HG03558 (cell line): Measurements from ENCODE around the gene ECD.
"Not testable (repeated sequence)": the region's sequence is repeated elsewhere in the genome, so short reads cannot be mapped to it uniquely, and the experiment has no call there.

Source experiments
- ATAC-seq: cut with Tn5 transposase; IDR thresholded peaks from one replicate; pipeline ENCODE4 v1.9.1; 2021; ENCODE audit warnings: moderate number of reproducible peaks; ENCODE audit not compliant: unreplicated experiment; ENCODE audit errors: extremely low read depth

Gene ECD

GRCh38 chr10:73161662-73162061 is 6.1 kb downstream of the ECD start:
- ATAC-seq, result no peak

GRCh38 chr10:73161079-73161478 is 6.7 kb downstream of the ECD start:
- ATAC-seq, result no peak

DNA sequence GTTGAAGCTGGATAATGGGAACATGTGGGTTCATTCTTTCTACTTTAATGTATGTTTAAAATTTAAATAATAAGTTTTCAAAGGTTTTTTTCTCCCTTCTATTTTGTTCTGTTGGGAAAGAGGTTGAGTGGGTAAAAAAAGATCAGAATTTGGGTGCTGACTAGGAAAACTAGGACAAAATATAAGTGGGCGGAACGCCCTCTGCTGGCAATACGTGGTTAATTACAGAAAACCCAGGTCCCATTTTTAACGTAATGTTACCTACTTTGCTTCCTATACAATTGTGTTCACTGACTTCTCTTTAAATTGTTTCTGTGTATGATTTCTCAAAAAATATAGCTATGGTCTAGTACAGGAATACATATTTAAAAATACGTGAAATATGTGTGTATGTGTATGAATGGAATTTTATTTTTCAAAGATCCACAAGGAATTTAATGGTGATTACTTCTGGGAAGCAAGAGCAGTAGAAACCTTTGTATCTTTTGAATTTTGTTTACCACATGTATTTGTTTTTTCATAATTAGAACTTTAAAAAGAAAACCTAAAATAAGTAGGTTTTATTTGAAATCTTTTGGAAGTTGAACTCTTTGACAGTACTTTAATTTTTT is 8.7 kb downstream of the ECD start:
- no peak for ATAC-seq

GRCh38 chr10:73156054-73156453 is 11.8 kb downstream of the ECD start:
- no peak for ATAC-seq

- ATAC-seq, result no peak
Observed at GRCh38 chr10:73152009-73152408, 15.8 kb downstream of the ECD start.

DNA sequence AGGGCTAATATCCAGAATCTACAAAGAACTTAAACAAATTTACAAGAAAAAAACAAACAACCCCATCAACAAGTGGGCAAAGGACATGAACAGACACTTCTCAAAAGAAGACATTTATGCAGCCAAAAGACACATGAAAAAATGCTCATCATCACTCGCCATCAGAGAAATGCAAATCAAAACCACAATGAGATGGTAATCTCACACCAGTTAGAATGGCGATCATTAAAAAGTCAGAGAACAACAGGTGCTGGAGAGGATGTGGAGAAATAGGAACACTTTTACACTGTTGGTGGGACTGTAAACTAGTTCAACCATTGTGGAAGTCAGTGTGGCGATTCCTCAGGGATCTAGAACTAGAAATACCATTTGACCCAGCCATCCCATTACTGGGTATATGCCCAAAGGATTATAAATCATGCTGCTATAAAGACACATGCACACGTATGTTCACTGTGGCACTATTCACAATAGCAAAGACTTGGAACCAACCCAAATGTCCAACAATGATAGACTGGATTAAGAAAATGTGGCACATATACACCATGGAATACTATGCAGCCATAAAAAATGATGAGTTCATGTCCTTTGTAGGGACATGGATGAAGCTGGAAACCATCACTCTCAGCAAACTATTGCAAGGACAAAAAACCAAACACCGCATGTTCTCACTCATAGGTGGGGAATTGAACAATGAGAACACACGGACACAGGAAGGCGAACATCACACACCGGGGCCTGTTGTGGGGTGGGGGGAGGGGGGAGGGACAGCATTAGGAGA is 17.0 kb downstream of the ECD start:
- not testable (repeated sequence) for ATAC-seq

DNA sequence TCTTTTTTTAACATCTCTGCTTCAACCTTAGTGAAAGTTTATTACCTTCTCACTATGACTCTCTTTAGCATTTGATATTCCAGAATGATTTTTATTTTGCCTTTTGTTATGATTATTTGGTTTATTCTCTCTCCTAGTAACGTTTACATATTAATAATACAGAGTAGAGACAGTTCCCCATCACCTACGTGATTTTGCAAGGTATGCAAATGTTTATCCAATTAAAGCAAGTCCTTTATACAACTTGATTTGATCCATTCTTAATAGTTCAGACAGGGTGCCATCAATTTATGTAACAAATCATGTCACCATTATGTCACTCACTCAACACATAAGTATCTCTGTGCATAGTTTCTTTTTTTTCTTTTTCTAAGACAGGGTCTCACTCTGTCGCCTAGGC is 26.2 kb downstream of the ECD start:
- ATAC-seq, result no peak

- ATAC-seq, result no peak
Observed at GRCh38 chr10:73139251-73139650, 28.6 kb downstream of the ECD start.

- no peak for ATAC-seq
Observed at GRCh38 chr10:73136627-73137026, 31.2 kb downstream of the ECD start.

DNA sequence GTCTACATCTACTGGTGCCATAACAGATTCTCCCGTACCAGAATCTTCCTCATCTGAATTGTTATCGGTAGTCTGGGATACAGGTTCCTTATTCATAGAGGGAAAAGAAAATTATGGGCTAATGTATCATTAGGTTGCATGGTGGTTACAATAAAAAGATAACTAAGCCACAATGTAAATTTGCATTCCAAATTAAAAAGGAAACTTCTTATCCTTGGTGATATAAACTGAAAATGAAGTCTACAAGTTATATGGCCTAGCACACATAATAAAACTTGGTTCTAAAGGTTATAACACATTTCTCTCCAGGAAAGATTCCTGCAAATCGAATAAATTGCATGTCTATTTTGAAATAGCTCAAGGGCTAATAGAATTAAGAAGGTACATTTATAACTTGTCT is 33.1 kb downstream of the ECD start:
- no peak for ATAC-seq

- no peak for ATAC-seq
Observed at GRCh38 chr10:73131913-73132686, 35.7 kb downstream of the ECD start.

DNA sequence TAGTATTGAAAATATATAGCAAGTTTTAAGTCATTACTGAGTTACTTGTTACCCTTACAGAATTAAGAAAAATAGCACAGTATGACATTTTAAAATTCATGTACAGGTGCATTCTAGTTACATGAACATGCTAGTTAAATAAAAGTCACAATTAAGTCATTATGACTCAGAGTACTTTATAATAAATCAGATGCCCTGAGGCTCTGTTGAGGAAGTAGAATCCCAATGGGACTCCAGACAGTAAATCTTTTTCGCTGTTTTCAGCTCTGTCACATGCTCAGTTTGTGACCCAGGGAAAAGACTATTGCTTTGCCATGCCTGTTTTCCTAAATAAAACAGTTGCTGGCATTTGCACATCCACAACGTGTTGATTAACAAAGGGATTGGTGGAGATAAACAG is 36.5 kb downstream of the ECD start:
- no peak for ATAC-seq

DNA sequence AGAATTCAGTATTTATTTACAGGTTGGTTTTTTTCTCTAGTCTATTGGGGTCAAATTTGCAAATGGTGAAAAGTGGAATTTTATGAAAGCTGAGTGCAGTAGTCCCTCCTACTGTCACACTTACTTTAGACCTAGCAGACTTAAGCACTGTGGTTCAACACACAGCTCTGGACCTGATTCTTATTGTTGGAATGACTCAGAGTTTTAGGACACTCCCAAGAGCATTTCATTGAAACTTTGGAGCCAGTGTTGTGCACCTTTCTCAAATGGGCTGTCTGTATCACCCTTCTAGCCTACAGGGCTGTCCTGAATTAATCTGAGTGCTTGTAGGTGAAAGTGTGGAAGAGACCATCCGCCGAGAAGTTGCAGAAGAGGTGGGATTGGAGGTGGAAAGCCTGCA is 41.5 kb downstream of the ECD start:
- no peak for ATAC-seq

- no peak for ATAC-seq
Observed at GRCh38 chr10:73119952-73120351, 47.9 kb downstream of the ECD start.

- no peak for ATAC-seq
Observed at GRCh38 chr10:73119457-73119856, 48.4 kb downstream of the ECD start.

DNA sequence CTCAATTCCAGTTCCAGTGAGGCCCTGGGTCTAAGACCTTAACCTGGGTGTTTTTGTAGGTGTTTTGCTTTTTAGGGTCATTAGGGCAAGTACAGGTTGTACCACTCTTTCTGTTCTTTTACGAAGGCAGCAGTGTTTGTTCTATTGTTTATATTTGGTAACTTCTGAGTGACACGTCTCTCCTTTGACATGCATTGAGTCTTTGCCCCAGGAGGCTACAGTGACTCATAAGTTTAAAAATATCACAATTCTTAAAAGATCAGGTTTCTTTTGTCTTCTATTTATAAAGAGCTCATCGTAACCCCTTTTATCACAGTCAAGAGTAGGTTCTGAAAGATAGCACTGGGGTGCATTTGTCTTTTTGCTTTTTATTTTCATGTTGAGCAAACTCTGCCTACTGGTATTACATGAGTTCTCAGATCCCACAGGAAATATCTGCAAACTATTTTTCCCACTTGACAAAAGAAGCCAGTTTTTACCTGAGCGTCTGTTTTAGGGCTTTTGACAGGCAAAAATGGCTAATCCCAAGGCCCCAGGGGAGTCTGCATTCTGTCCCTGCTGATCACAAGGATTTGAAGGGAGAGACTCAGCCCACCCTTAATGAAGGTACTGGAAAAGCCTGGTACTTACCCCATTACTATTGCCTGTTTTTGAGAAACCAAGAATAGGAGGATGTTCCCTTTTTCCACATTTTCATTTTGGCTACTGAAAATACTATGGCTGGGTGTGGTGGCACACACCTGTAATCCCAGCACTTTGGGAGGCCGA is 49.6 kb downstream of the ECD start:
- ATAC-seq, result peak; percentile 60

DNA sequence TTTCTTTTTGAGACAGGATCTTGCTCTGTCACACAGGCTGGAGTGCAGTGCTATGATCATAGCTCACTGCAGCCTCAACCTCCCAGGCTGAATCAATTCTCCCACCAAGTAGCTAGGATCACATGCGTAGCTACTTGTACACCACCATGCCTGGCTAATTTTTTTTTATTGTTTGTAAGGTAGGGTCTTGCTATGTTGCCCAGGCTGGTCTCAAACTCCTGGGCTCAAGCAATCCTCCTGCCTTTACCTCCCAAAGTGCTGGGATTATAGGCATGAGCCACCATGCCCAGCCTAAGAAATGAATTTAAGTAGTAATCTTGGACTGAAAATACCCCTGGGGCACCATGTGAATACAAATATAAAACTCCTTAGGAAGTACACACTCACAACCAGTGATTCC is 51.8 kb downstream of the ECD start:
- no peak for ATAC-seq

DNA sequence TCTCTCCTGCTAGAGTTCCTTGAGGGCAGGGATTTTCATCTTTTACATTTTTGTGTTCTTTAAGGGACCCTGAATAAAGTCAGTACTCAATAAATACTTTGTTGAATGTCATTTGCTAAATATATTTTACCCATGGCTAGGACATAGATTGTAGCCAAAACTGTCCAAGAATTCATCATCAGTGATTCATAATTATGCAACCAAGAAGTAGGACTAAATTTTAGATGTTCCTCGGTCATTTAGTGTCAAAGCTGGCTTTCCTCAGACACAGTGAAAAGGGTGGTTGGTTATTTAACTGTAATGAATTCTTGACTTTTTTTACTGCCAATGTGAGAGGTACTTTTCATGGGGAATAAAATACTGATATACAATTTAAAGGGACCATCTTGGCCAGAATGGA is 54.3 kb downstream of the ECD start:
- no peak for ATAC-seq

- not testable (repeated sequence) for ATAC-seq
Observed at GRCh38 chr10:73112032-73112431, 55.8 kb downstream of the ECD start.

DNA sequence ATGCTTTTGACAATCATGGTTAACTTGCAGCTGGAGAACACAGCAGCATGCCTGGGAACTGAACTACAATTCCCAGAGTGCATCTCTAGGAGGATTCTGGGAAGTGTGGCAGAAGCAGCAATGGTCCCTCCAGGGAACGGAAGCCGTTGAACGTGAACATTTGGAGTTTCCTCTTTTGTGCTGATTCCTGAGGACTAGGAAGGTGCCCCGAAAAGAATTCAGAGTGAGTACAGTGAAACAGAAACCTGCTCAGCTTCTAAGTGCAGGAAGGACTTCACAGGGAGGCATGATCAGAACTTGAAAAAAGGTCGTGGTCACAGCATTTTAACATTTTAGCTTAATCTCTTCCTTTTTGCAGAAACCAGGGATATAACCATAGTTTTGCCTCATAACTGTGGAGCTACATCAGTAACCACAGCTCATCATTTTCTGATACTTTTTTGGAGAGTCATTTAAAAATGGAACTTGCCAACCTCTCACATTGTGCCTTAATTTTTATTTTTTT is 57.4 kb downstream of the ECD start, which contains the start of gene NUDT13:
Gene NUDT13, plus strand, starts transcription at position 111 of the 505 bp plus-strand sequence. CDS start 3,911 bp downstream, outside the sequence.
- no peak for ATAC-seq
